Loucy (cell line): ENCODE results near the gene PRRX1.

Experiments used
- H2AFZ ChIP-seq: fragments of 200-600 bp; sonication (generic); 2 replicates; pipeline ENCODE4 v1.6.0; 2016; ENCODE audit warnings: antibody characterized with exemption, mild to moderate bottlenecking, low read length, moderate library complexity
- H3F3A ChIP-seq: fragments of 200-600 bp; 2 replicates; pipeline ENCODE4 v1.6.0; 2016; ENCODE audit warnings: antibody characterized with exemption, low read depth, mild to moderate bottlenecking
- H3K27me3 ChIP-seq: fragments of 200-600 bp; sonication (generic); 2 replicates; pipeline ENCODE4 v1.6.1; 2014; ENCODE audit warnings: low read length, mild to moderate bottlenecking; ENCODE audit not compliant: insufficient read depth, poor library complexity, severe bottlenecking
- H3K36me3 ChIP-seq: fragments of 200-600 bp; sonication (generic); 2 replicates; pipeline ENCODE4 v1.6.1; 2016; ENCODE audit warnings: low read length; ENCODE audit not compliant: insufficient read depth
- H3K4me1 ChIP-seq: fragments of 200-600 bp; sonication (generic); 2 replicates; pipeline ENCODE4 v1.5.1; 2014; ENCODE audit warnings: low read length, mild to moderate bottlenecking; ENCODE audit not compliant: insufficient read depth, poor library complexity, severe bottlenecking
- H3K4me2 ChIP-seq: fragments of 200-600 bp; sonication (generic); 2 replicates; pipeline ENCODE4 v1.6.0; 2014; ENCODE audit warnings: antibody characterized with exemption, low read length, low read depth, mild to moderate bottlenecking; ENCODE audit not compliant: poor library complexity, severe bottlenecking
- H3K4me3 ChIP-seq: fragments of 200-600 bp; sonication (generic); 2 replicates; pipeline ENCODE4 v1.5.1; 2014; ENCODE audit warnings: low read length, mild to moderate bottlenecking, mixed read lengths; ENCODE audit not compliant: poor library complexity, severe bottlenecking
- H3K79me2 ChIP-seq: fragments of 200-600 bp; sonication (generic); 2 replicates; pipeline ENCODE4 v1.6.1; 2014; ENCODE audit warnings: low read length; ENCODE audit not compliant: insufficient read depth
- H3K9ac ChIP-seq: fragments of 200-600 bp; sonication (generic); 2 replicates; pipeline ENCODE4 v1.6.0; 2014; ENCODE audit warnings: mild to moderate bottlenecking, low read depth, low read length, moderate library complexity; ENCODE audit not compliant: poor library complexity, severe bottlenecking
- H3K9me2 ChIP-seq: fragments of 200-600 bp; sonication (generic); replicated peaks from 2 replicates; pipeline ENCODE4 v1.6.1; 2016; ENCODE audit warnings: low read depth, low read length, mixed read lengths
- H3K9me3 ChIP-seq: fragments of 200-600 bp; sonication (generic); 2 replicates; pipeline ENCODE4 v1.6.1; 2014; ENCODE audit warnings: mild to moderate bottlenecking, antibody characterized with exemption, low read length, low read depth; ENCODE audit not compliant: insufficient read depth
- H4K20me1 ChIP-seq: fragments of 200-600 bp; sonication (generic); 2 replicates; pipeline ENCODE4 v1.6.0; 2014; ENCODE audit warnings: antibody characterized with exemption, low read length, mild to moderate bottlenecking; ENCODE audit not compliant: insufficient read depth, poor library complexity, severe bottlenecking
- CTCF ChIP-seq: fragments of 200-600 bp; sonication (generic); conservative IDR thresholded peaks from 2 replicates; pipeline ENCODE4 v1.5.1; 2014; ENCODE audit warnings: mild to moderate bottlenecking, antibody characterized with exemption, low read length
- EZH2phosphoT487 ChIP-seq: fragments of 200-600 bp; IDR thresholded peaks from 2 replicates; pipeline ENCODE4 v1.6.1; 2018; ENCODE audit warnings: antibody characterized with exemption, mild to moderate bottlenecking, moderate library complexity, borderline replicate concordance

PRRX1 gene

GRCh38 chr1:170670802-170671628, 7.1 kb downstream of the PRRX1 start:
- H4K20me1 ChIP-seq = no peaks in the 10 kb centered on the region
- no peak for TF ChIP-seq CTCF
- TF ChIP-seq EZH2phosphoT487 = no peak
- H3K4me2 ChIP-seq = no peak overlapping the region
- H2AFZ ChIP-seq = no peak overlapping the region
- H3K79me2 ChIP-seq = no peaks in the 10 kb centered on the region
- no peaks in the 10 kb centered on the region for H3K9me2 ChIP-seq
- no peaks in the 10 kb centered on the region for H3K27me3 ChIP-seq
- no peaks in the 10 kb centered on the region for H3K4me1 ChIP-seq
- H3F3A ChIP-seq = no peaks in the 10 kb centered on the region
- H3K9me3 ChIP-seq = no peaks in the 10 kb centered on the region
- H3K36me3 ChIP-seq = no peaks in the 10 kb centered on the region
- H3K4me3 ChIP-seq = no peak overlapping the region
- H3K9ac ChIP-seq = no peak overlapping the region

GRCh38 chr1:170671629-170671963, 7.7 kb downstream of the PRRX1 start:
- H3K36me3 ChIP-seq = no peaks in the 10 kb centered on the region
- H3K9ac ChIP-seq = no peak overlapping the region
- no peaks in the 10 kb centered on the region for H3K9me3 ChIP-seq
- no peaks in the 10 kb centered on the region for H3K79me2 ChIP-seq
- no peaks in the 10 kb centered on the region for H3F3A ChIP-seq
- no peaks in the 10 kb centered on the region for H3K4me1 ChIP-seq
- no peak for TF ChIP-seq CTCF
- no peaks in the 10 kb centered on the region for H3K27me3 ChIP-seq
- no peak overlapping the region for H3K4me2 ChIP-seq
- H2AFZ ChIP-seq = no peak overlapping the region
- no peaks in the 10 kb centered on the region for H4K20me1 ChIP-seq
- H3K4me3 ChIP-seq = no peak overlapping the region
- no peaks in the 10 kb centered on the region for H3K9me2 ChIP-seq

- no peaks in the 10 kb centered on the region for H3K79me2 ChIP-seq
- H3K4me1 ChIP-seq = no peaks in the 10 kb centered on the region
- H3K4me3 ChIP-seq = no peak overlapping the region
- H3K9me3 ChIP-seq = no peaks in the 10 kb centered on the region
- no peaks in the 10 kb centered on the region for H3K27me3 ChIP-seq
- no peak overlapping the region for H3K9ac ChIP-seq
- no peaks in the 10 kb centered on the region for H3K9me2 ChIP-seq
- no peak overlapping the region for H3K4me2 ChIP-seq
- no peaks in the 10 kb centered on the region for H3F3A ChIP-seq
- H4K20me1 ChIP-seq = no peaks in the 10 kb centered on the region
- H3K36me3 ChIP-seq = no peaks in the 10 kb centered on the region
- H2AFZ ChIP-seq = no peak overlapping the region
- no peak for TF ChIP-seq EZH2phosphoT487
- TF ChIP-seq CTCF = no peak
Measured at GRCh38 chr1:170672316-170672715, 8.4 kb downstream of the PRRX1 start.
